Measurements from ENCODE around the gene LDLRAD3. TPM values are rescaled to one million over a fixed set of nuclear protein-coding genes. Genes with fewer than 3 reads are reported as not detected.

The LDLRAD3 gene
- total RNA-seq, 1 donor from 2014 or later = 10.2 TPM

DNA sequence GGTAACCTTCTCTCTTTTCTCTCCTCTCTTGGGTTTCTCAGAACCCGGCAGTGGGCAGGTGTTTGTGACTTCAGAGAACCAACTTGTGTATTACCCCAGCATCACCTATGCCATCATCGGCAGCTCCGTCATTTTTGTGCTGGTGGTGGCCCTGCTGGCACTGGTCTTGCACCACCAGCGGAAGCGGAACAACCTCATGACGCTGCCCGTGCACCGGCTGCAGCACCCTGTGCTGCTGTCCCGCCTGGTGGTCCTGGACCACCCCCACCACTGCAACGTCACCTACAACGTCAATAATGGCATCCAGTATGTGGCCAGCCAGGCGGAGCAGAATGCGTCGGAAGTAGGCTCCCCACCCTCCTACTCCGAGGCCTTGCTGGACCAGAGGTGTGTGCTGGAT, 283.2 kb downstream of the LDLRAD3 start:
- no peak overlapping the region for H3K4me3 ChIP-seq (ENCODE audit: low read depth, low read length)
- TF ChIP-seq, protein P1, sequence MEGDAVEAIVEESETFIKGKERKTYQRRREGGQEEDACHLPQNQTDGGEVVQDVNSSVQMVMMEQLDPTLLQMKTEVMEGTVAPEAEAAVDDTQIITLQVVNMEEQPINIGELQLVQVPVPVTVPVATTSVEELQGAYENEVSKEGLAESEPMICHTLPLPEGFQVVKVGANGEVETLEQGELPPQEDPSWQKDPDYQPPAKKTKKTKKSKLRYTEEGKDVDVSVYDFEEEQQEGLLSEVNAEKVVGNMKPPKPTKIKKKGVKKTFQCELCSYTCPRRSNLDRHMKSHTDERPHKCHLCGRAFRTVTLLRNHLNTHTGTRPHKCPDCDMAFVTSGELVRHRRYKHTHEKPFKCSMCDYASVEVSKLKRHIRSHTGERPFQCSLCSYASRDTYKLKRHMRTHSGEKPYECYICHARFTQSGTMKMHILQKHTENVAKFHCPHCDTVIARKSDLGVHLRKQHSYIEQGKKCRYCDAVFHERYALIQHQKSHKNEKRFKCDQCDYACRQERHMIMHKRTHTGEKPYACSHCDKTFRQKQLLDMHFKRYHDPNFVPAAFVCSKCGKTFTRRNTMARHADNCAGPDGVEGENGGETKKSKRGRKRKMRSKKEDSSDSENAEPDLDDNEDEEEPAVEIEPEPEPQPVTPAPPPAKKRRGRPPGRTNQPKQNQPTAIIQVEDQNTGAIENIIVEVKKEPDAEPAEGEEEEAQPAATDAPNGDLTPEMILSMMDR (IDR thresholded peaks at IDR 0.05; ENCODE audit: insufficient read depth, low read length, poor library complexity, severe bottlenecking) = no peak
- DNase-seq (ENCODE audit: low read depth) = no peak

DNA sequence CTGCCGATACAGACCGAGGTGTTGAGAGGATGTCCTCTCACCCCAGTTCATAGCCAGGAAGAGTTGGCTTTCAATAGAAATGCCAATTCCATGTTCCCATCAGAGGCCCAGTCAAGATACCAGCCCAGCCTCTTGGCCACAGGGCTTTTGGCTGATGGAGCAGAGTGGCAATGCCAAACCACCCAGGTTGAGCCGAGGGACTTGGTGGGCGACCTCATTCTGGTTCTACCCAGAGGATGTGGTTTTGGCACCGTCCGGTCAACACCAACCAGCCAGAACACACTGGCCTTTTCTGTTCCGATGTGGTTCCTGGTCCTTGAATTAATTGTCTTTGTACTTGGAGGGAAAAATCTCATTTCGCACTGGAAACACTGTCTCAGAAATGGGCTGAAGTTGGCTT, 284.8 kb downstream of the LDLRAD3 start:
- Histone ChIP-seq H3K27me3 (ENCODE audit: control insufficient read depth, insufficient read depth, low read length) (no peaks in the 10 kb centered on the region), H3K4me3 (ENCODE audit: low read depth, low read length) (no peak overlapping the region), H3K36me3 (ENCODE audit: control insufficient read depth, insufficient read depth, low read length) (no peaks in the 10 kb centered on the region)
- TF ChIP-seq, protein P1 (IDR thresholded peaks at IDR 0.05; ENCODE audit: insufficient read depth, low read length, poor library complexity, severe bottlenecking) = no peak
- no peak for DNase-seq (ENCODE audit: low read depth)

More for the DNA sequence above, 283.2 kb downstream of the LDLRAD3 start:
- Histone ChIP-seq H3K27me3 (ENCODE audit: control insufficient read depth, insufficient read depth, low read length) (no peaks in the 10 kb centered on the region), H3K36me3 (ENCODE audit: control insufficient read depth, insufficient read depth, low read length) (no peaks in the 10 kb centered on the region)

DNA sequence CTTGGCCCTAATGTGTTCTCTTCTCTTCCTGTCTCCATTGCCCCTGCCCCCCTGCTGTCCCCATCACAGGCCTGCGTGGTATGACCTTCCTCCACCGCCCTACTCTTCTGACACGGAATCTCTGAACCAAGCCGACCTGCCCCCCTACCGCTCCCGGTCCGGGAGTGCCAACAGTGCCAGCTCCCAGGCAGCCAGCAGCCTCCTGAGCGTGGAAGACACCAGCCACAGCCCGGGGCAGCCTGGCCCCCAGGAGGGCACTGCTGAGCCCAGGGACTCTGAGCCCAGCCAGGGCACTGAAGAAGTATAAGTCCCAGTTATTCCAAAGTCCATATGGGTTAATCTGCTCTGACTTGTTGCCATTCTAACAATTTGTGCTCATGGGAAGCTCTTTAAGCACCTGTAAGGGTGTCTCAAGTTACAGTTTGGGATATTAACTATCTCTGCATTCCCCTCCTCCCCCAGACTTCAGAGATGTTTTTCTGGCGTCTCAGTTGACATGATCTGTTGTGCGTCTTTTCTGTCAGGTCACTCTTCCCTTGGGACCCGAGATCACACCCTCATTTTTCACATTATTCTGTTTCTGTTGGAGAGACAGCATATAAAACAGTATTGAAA, 285.3 kb downstream of the LDLRAD3 start:
- H3K27me3 ChIP-seq (ENCODE audit: control insufficient read depth, insufficient read depth, low read length) = no peaks in the 10 kb centered on the region
- DNase-seq (ENCODE audit: low read depth) = no peak
- H3K36me3 ChIP-seq (ENCODE audit: control insufficient read depth, insufficient read depth, low read length) = no peaks in the 10 kb centered on the region
- TF ChIP-seq, protein P1 (IDR thresholded peaks at IDR 0.05; ENCODE audit: insufficient read depth, low read length, poor library complexity, severe bottlenecking) = no peak
- H3K4me3 ChIP-seq (ENCODE audit: low read depth, low read length) = no peak overlapping the region

DNA sequence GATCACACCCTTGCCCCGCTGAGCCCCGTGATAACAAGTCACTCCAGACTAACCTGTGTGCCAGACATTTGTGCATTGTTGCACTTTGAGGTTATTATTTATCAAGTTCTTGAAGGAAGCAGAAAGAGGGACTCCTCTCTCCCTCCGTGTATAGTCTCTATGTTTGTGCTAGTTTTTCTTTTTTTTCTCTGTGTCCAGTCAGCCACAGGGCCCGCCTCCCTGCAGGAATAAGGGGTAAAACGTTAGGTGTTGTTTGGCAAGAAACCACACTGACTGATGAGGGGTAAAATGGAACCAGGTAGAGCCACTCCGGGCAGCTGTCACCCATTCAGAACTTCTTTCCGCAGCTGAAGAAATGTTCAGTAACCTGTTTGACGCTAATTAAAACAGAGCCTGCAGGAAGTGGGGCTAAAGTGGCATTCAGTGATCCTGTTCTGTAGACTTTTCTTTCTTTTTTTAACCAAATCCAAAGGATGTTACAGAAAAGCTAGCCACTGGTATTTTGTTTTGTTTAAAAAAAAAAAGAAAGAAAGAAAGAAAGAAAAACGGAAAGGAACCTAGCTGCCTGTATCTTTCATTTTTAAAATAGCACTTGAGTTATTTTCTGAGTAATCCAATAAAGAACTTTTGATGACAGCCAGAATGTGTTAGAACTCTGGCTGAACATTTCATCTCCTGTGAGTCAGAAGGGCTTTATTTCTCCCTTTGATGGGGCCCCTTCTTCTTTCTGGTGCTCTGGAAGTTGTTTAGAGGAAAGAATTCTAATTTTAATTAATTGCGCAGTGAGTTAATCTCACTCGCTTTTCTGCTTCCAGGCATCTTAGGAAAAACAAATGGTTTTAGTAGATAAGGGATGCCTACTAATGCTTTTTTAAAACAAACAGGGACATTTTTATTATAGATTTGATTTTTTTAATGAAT, 287.2 kb downstream of the LDLRAD3 start:
- TF ChIP-seq, protein P1 (IDR thresholded peaks at IDR 0.05; ENCODE audit: insufficient read depth, low read length, poor library complexity, severe bottlenecking) = no peak
- DNase-seq (ENCODE audit: low read depth) = no peak
- Histone ChIP-seq H3K36me3 (ENCODE audit: control insufficient read depth, insufficient read depth, low read length) (no peaks in the 10 kb centered on the region), H3K27me3 (ENCODE audit: control insufficient read depth, insufficient read depth, low read length) (no peaks in the 10 kb centered on the region), H3K4me3 (ENCODE audit: low read depth, low read length) (no peak overlapping the region)

DNA sequence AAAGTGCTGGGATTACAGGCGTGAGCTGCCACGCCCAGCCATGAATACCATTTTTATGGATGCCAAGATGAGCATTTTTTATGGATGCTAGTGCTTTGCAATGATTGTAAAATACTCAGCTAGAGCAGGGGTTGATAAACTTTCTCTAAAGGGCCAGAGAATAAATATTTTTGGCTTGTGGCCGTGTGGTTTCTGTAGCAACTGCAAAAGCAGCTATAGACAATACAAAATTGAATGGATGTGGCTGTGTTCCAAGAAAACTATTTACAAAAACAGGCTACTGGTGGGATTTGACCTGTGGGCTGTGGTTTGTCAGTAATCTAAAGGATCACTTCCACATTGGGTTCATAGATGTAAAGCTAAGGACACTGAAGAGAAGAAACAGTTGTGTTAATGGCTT, 289.3 kb downstream of the LDLRAD3 start:
- Histone ChIP-seq H3K36me3 (ENCODE audit: control insufficient read depth, insufficient read depth, low read length) (no peaks in the 10 kb centered on the region), H3K27me3 (ENCODE audit: control insufficient read depth, insufficient read depth, low read length) (no peaks in the 10 kb centered on the region), H3K4me3 (ENCODE audit: low read depth, low read length) (no peak overlapping the region)
- TF ChIP-seq, protein P1 (IDR thresholded peaks at IDR 0.05; ENCODE audit: insufficient read depth, low read length, poor library complexity, severe bottlenecking) = no peak
- DNase-seq (ENCODE audit: low read depth) = no peak

Measured in kidney epithelial cell (primary cell).